Pancreas (tissue), 10 donors: ENCODE results near the gene KCNQ5. TPM values are rescaled to one million over a fixed set of nuclear protein-coding genes. Genes with fewer than 3 reads are reported as not detected.

Source experiments
- ATAC-seq, 4 donors: fragments of 200-7000 bp; cut with Tn5 transposase; one replicate each; pipeline versions ENCODE4 v1.8.0 to v1.9.1; 2020; ENCODE audit warnings: mild to moderate bottlenecking in 4 of 4, moderate library complexity in 4 of 4
- DNase-seq, 6 donors: peaks; one replicate each; pipeline ENCODE4 v3.0.0-alpha.2; 2020
- FAIRE-seq: peaks from 2 replicates; lab custom pipeline; 2012; peaks lifted over from hg19 to GRCh38; lab: Jason Lieb, UNC
- H3K27ac ChIP-seq, 4 donors: fragments of 200-600 bp; sonication (generic); 1 replicate in 3 of 4; 2 replicates in 1 of 4; pipeline versions ENCODE4 v1.5.0 to v1.8.0; 2020
- H3K27me3 ChIP-seq, 4 donors: fragments of 200-600 bp; one replicate each; pipeline ENCODE4 v1.8.0; 2021
- H3K36me3 ChIP-seq, 3 donors: fragments of 200-600 bp; sonication (generic) in 1 of 3; one replicate each; pipeline versions ENCODE4 v1.5.0 to v1.8.0; 2020 to 2021
- H3K4me1 ChIP-seq, 3 donors: fragments of 200-600 bp; one replicate each; pipeline ENCODE4 v1.8.0; 2021
- H3K4me3 ChIP-seq, 4 donors: fragments of 200-600 bp; sonication (generic) in 2 of 4; one replicate each; pipeline versions ENCODE4 v1.5.0 to v1.8.0; 2020 to 2021
- H3K9me3 ChIP-seq, 4 donors: fragments of 200-600 bp; one replicate each; pipeline ENCODE4 v1.8.0; 2021
- WGBS, 2 donors: extraction: QIAGEN DNeasy Blood & Tissue Kit; methylation state at CpG; one replicate each; pipeline ENCODE4 v1.1.7; 2013; 5-methylcytosine and 5-hydroxymethylcytosine counted together
- intact Hi-C, 3 donors: fragments of 100-400 bp; cut with DNase I; formaldehyde crosslinking; loops; one replicate each; pipeline versions ENCODE4 v1.11.1 to v1.14.2; 2022
- polyA plus RNA-seq, 2 donors: library from polyadenylated mRNA; stranded (reverse); fragments of 200-250 nt; gene quantifications; one replicate each; pipeline ENCODE4 v1.2.3, GENCODE V29; 2013
- total RNA-seq, 6 donors: library from RNA; stranded (reverse); fragmentation: NEBNext Ultra II Directional in 4 of 6; extraction: Animal tissue kit (Norgen Biotek cat#: 25700) in 4 of 6; gene quantifications; one replicate each; pipeline versions ENCODE4 v1.2.1 to v1.2.4, GENCODE V29; 2021 to 2023
- TF ChIP-seq, protein P1 (sequence below), 4 donors: fragments of 200-600 bp; sonication (generic) in 3 of 4; IDR thresholded peaks; one replicate each; pipeline versions ENCODE4 v1.5.0 to v1.8.0; 2021; ENCODE audit warnings: antibody characterized with exemption in 4 of 4
- donor health status: healthy with polysubstance abuse.
- donor health status: DM: no; HTN: no; CAD: no; lungs with moderate emphysema.
- donor health status: DM: no; HTN: no; CAD: no.
- donor health status: control.
- donor health status: control.
- donor health status: Bipolar disorder and iron deficiency.
- donor health status: DM: yes; HTN: yes; CAD: no.
- donor health status: DM: no; HTN: no; CAD: no.
- donor health status: DM: no; HTN: no; CAD: no.
- donor health status: DM: yes; HTN: yes; CAD: no.

KCNQ5 gene
- total and polyA plus RNA-seq, 8 donors, result 0.03 to 1.1 (median 0.13) TPM

DNA sequence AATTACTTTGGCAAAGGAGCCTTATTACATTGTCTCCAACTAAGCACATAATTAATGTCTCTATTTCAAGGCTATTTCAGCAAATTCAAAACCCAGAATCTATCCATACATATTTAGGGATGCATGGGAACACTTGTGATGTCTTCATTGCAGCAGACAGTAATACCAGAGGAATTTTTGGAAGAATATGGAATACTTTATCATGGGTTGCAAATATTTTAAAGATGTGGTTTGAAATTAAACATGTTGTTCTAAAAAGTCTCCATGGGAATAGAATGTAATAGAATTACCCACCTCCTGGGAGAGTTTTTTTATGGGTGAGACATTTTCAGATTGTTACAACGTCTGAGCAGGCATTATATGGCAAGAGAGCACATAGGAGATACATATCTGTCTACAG is 170.8 kb downstream of the KCNQ5 start:
- intact Hi-C loops, result no loop called here
- WGBS, 2 donors, result 40 to 46% methylated on average over 1 of the region's 1 CpG
- DNase-seq (no peak), FAIRE-seq (no peak), ATAC-seq (no peak)
- TF ChIP-seq, protein P1, sequence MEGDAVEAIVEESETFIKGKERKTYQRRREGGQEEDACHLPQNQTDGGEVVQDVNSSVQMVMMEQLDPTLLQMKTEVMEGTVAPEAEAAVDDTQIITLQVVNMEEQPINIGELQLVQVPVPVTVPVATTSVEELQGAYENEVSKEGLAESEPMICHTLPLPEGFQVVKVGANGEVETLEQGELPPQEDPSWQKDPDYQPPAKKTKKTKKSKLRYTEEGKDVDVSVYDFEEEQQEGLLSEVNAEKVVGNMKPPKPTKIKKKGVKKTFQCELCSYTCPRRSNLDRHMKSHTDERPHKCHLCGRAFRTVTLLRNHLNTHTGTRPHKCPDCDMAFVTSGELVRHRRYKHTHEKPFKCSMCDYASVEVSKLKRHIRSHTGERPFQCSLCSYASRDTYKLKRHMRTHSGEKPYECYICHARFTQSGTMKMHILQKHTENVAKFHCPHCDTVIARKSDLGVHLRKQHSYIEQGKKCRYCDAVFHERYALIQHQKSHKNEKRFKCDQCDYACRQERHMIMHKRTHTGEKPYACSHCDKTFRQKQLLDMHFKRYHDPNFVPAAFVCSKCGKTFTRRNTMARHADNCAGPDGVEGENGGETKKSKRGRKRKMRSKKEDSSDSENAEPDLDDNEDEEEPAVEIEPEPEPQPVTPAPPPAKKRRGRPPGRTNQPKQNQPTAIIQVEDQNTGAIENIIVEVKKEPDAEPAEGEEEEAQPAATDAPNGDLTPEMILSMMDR (IDR thresholded peaks at IDR 0.05), result no peak
- Histone ChIP-seq H3K27ac (no peak overlapping the region), H3K4me1 (no peaks in the 10 kb centered on the region), H3K27me3 (no peaks in the 10 kb centered on the region), H3K9me3 (no peaks in the 10 kb centered on the region), H3K36me3 (no peaks in the 10 kb centered on the region), H3K4me3 (no peak overlapping the region)

DNA sequence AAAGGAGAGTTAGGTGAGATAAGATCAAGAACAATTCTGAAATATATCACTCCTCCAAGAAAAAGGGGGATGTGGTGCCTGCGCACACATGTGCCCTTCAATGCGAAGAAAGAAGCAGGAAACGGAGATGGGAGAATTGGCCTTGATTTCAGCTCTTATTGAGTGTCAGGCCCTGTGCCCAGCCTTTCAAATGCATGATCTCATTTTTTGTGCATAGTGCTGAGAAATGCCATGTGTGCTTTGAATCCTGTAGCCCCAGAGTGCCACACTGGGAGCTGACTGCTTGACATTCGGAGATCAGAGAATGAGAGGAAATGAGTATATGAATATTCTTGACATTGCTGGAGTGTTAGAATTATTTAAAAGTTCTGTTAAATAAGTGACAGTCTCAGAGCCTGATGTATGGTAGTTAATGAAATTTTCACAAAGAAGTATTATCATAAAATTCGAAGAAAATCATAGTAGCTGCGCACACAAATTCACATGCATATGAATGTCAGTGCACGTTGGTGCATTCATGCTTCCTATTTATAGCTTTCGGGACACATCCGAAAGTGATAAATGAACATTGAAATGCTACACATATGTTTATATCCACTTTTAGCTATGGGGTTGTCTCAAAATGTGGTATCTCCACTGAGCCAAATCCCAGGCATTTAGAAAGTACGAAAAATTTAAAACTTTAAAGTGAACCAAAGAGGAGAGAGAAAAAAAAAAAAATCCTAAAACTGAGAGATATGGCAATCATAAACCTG is 172.0 kb downstream of the KCNQ5 start:
- Histone ChIP-seq H3K4me3 (no peak overlapping the region), H3K9me3 (no peaks in the 10 kb centered on the region), H3K4me1 (no peaks in the 10 kb centered on the region), H3K27me3 (no peaks in the 10 kb centered on the region), H3K36me3 (no peaks in the 10 kb centered on the region), H3K27ac (no peak overlapping the region)
- 83 to 86% methylated on average over 10 of the region's 10 CpGs for WGBS, 2 donors
- FAIRE-seq (no peak), DNase-seq (no peak), ATAC-seq (no peak)
- intact Hi-C loops, result no loop called here
- TF ChIP-seq, protein P1 (IDR thresholded peaks at IDR 0.05), result no peak

DNA sequence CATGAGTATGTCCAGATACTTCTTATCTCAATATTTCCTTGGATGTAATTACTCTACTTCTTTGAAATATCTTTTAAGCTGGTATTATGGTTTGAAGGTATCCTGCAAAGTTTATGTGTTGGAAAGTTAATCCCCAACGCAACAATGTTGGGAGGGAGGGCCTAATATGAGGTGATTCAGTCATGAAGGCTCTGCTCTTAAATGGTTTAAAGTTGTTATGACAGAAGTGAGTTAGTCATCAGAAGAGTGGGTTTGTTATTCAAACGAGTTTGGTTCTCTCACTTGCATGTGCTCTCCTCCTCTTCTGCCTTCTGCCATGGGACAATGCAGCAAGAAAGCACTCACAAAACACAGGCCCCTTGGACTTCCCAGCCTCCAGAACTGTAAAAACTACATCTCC is 176.3 kb downstream of the KCNQ5 start:
- TF ChIP-seq, protein P1 (IDR thresholded peaks at IDR 0.05), result no peak
- Histone ChIP-seq H3K27me3 (no peaks in the 10 kb centered on the region), H3K9me3 (no peaks in the 10 kb centered on the region), H3K27ac (no peak overlapping the region), H3K36me3 (no peaks in the 10 kb centered on the region), H3K4me1 (no peaks in the 10 kb centered on the region), H3K4me3 (no peak overlapping the region)
- FAIRE-seq (no peak), DNase-seq (no peak), ATAC-seq (no peak)
- intact Hi-C loops, result no loop called here
- WGBS, 2 donors, result 62 to 70% methylated on average over 2 of the region's 2 CpGs

DNA sequence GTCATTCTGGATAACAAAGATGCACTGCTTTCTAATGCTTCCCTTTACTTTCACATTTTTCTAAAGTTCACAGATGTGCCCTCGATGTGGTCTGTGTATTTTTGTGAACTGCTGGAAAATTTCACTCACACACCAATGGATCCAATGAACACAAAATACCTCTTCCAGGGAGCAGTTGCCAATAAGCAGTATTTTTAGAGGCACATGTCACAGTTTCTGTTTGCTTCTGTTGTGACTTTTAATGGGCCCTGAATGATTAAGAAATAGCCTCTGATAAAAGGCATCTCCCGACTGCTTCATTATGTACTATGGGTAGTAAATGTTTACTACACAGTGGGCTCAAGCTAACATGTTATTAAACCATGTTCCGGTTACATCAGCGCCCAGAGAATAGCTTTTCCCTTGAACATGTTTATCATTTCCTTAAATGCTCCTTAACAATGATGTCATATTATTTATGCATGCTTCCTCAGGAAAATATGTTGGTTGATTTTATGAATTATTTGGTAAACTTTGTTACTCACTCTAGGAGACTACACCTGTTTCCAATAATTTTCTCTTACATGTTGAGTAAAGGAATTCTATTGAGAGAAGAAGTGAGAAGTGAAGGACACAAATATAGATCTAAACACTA is 188.0 kb downstream of the KCNQ5 start:
- DNase-seq, result no peak
- TF ChIP-seq, protein P1 (IDR thresholded peaks at IDR 0.05), result no peak
- FAIRE-seq, result no peak
- WGBS, 2 donors, result 74 to 79% methylated on average over 4 of the region's 4 CpGs
- intact Hi-C loops, result no loop called here
- Histone ChIP-seq H3K4me3 (no peak overlapping the region), H3K9me3 (no peaks in the 10 kb centered on the region), H3K36me3 (no peaks in the 10 kb centered on the region), H3K27ac (no peak overlapping the region), H3K4me1 (no peaks in the 10 kb centered on the region), H3K27me3 (no peaks in the 10 kb centered on the region)
- ATAC-seq, result no peak
